Measurements from ENCODE around the gene HJURP. TPM values are rescaled to one million over a fixed set of nuclear protein-coding genes. Genes with fewer than 3 reads are reported as not detected.

Gene HJURP
- total and polyA plus RNA-seq, 2 donors (not counting 3 experiments of a cell fraction or from before 2014, with no cell fraction given), result 34.4 to 60.9 TPM

- H3K9me3 ChIP-seq (replicated peaks; ENCODE audit: control insufficient read depth, insufficient read depth, low read length), result no peaks in the 10 kb centered on the region
- no peak overlapping the region for H3K4me2 ChIP-seq (ENCODE audit: insufficient read depth, low read length)
- TF ChIP-seq EZH2 (IDR thresholded peaks at IDR 0.05; ENCODE audit: borderline replicate concordance, low read depth, low read length, severe bottlenecking) (no peak), FOS (IDR thresholded peaks at IDR 0.05; ENCODE audit: borderline replicate concordance, insufficient read depth, low read length) (no peak), POLR2A (IDR thresholded peaks at IDR 0.05; ENCODE audit: low read depth, low read length) (no peak), POLR2AphosphoS5 (IDR thresholded peaks at IDR 0.05; ENCODE audit: insufficient read depth, low read depth, low read length) (no peak), MAX (IDR thresholded peaks at IDR 0.05; ENCODE audit: insufficient read depth, insufficient read length) (no peak), GATA2 (IDR thresholded peaks at IDR 0.05; ENCODE audit: insufficient read depth, insufficient read length, low read depth, low read length) (no peak), MYC (IDR thresholded peaks at IDR 0.05; ENCODE audit: low read depth, low read length) (no peak), JUN (IDR thresholded peaks at IDR 0.05; ENCODE audit: borderline replicate concordance, insufficient read depth, insufficient read length, low read depth) (no peak), CTCF (IDR thresholded peaks at IDR 0.05; ENCODE audit: extremely low read depth in 1 of 2, insufficient read depth in 1 of 2, low read depth in 1 of 2, low read length in 2 of 2) (no peak)
- H3K4me3 ChIP-seq (replicated peaks in 1 of 3; ENCODE audit: insufficient read depth in 1 of 3, low read depth in 1 of 3, low read length in 3 of 3), result no peak overlapping the region
- H4K20me1 ChIP-seq (replicated peaks; ENCODE audit: control insufficient read depth, extremely low read depth, insufficient read depth, low read length), result no peaks in the 10 kb centered on the region
- no peaks in the 10 kb centered on the region for H3K4me1 ChIP-seq (ENCODE audit: control insufficient read depth, extremely low read depth, insufficient read depth, low read length)
- DNase-seq (ENCODE audit: low read depth, low spot score), result no peak
- intact Hi-C loops (cut with micrococcal nuclease), result loop anchor here (10.0 kb wide), 1 partner anchor 553 kb away; no protein-coding TSS in a partner anchor
- POLR2A ChIA-PET, result no interaction called here
- peaks cover 71% of the 10 kb centered on the region for H3K79me2 ChIP-seq (ENCODE audit: control insufficient read depth, insufficient read depth, low read length)
- no peak overlapping the region for H3K27ac ChIP-seq (ENCODE audit: insufficient read depth, low read depth, low read length)
- CTCF ChIA-PET, result interaction anchor here (1.4 kb wide), 1 partner anchor 12 kb away, joined by 5 read pairs; no protein-coding TSS in a partner anchor
- no peaks in the 10 kb centered on the region for H3K27me3 ChIP-seq (ENCODE audit: control insufficient read depth in 2 of 2, insufficient read depth in 2 of 2, low read length in 2 of 2)
- H3K9me1 ChIP-seq (replicated peaks; ENCODE audit: control insufficient read depth, extremely low read depth, insufficient read depth, low read length), result no peaks in the 10 kb centered on the region
- BruUV-seq (replicated peaks), result no TSS peak
- FAIRE-seq, result no peak
- dilution Hi-C loops (cut with MboI; ENCODE audit: extremely low pct_ligation_motif_present, low sequenced_read_pairs), result no loop called here
- H2AFZ ChIP-seq (ENCODE audit: low read depth, low read length), result no peak overlapping the region
- H3K9ac ChIP-seq (replicated peaks; ENCODE audit: extremely low read depth, insufficient read depth, low read length), result no peak overlapping the region
- peaks cover 4 to 46% of the 10 kb centered on the region in 2 experiments for H3K36me3 ChIP-seq (ENCODE audit: control insufficient read depth in 2 of 2, extremely low read depth in 1 of 2, insufficient read depth in 2 of 2, low read length in 2 of 2)
Observed at GRCh38 chr2:233837694-233838229, 16.6 kb downstream of the HJURP start.
